GM12801 (cell line): Measurements from ENCODE around the gene SHROOM4.

Experiments
- TF ChIP-seq, protein P1 (sequence below): IDR thresholded peaks from one replicate; pipeline ENCODE4 v1.5.1; 2011; ENCODE audit warnings: control low read depth; ENCODE audit not compliant: insufficient read length; ENCODE audit errors: extremely low read depth

Gene SHROOM4

GRCh38 chrX:50707955-50708699 lies 105.9 kb downstream of the SHROOM4 start:
- TF ChIP-seq, protein P1, sequence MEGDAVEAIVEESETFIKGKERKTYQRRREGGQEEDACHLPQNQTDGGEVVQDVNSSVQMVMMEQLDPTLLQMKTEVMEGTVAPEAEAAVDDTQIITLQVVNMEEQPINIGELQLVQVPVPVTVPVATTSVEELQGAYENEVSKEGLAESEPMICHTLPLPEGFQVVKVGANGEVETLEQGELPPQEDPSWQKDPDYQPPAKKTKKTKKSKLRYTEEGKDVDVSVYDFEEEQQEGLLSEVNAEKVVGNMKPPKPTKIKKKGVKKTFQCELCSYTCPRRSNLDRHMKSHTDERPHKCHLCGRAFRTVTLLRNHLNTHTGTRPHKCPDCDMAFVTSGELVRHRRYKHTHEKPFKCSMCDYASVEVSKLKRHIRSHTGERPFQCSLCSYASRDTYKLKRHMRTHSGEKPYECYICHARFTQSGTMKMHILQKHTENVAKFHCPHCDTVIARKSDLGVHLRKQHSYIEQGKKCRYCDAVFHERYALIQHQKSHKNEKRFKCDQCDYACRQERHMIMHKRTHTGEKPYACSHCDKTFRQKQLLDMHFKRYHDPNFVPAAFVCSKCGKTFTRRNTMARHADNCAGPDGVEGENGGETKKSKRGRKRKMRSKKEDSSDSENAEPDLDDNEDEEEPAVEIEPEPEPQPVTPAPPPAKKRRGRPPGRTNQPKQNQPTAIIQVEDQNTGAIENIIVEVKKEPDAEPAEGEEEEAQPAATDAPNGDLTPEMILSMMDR: no peak

GRCh38 chrX:50707405-50707804 lies 106.6 kb downstream of the SHROOM4 start:
- TF ChIP-seq, protein P1: no peak

DNA sequence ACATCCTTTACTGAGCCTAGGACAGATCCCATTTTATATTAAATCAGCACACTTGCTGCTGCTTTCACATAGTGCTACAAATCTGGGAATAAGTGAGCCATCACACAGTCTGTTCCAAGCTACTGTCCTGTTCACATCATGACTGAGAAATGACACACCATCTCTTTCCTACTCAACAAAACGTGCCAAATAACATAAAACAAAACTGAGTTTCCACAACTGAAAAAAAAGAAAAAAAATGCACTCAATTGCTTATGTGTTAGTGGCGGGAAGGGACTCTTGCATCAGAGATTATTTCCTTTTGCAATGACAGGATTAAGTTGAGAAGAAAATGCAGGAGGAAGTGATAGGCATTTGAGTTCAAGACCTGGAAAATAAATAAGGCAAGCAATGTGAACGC lies 109.0 kb downstream of the SHROOM4 start:
- TF ChIP-seq, protein P1: no peak

DNA sequence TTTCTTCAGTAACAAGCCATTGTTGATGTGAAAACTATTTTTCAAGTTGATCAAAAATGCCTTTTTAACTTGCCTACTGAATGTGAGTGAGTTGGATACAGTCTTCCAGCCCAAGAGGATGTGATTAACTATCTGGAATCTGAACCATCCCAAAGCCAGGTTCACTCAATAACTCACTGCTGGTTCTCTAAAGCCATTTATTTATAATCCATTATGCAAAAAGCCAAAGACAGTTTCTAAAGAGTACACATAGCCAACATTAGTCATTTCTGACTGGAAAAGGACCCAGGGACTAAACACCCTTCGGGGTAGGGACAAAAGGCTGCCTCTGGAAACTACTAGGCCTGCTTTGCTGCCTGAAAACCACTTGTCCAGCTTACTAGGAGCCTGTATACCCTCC lies 109.6 kb downstream of the SHROOM4 start:
- TF ChIP-seq, protein P1: no peak

- TF ChIP-seq, protein P1: no peak
Measured at GRCh38 chrX:50700921-50701320, 113.1 kb downstream of the SHROOM4 start.

DNA sequence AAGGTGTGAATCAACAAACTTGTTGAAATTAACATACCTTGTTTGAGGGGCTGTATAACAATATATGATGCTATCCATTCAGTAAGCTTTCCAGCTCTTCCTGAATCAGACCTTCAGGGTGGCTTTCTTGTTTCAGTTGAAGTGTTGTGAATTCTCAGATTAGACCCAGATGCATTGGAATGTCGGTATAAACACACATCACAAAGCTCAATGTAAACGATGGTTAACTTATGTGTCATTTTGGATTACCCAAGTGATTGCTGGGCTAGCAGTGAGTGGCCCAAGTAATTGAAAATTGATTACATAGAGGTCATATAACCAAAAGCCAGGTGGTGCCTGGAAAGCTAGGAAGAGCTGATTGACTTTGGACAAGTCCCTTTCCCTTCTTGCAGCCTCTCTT lies 115.0 kb downstream of the SHROOM4 start:
- TF ChIP-seq, protein P1: no peak

DNA sequence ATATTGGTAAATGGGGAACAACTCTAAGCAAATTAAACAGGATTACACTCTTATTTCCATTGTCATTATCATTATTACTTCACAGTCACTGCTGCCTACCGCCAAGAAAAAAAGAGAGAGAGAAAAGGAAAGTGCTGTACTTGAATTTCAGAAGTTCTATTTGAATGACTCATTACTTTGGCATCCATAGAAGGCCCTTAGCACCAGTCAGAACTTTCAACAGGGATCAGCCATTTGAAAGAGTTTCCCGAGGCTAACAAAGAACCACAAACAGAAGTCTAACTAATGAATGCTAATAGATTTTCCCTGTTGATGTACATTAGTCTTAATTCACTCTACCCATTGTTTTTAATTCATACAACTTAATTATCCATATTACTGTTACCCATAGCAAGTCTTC lies 116.3 kb downstream of the SHROOM4 start:
- TF ChIP-seq, protein P1: no peak
